ENCODE data around the gene ADARB1. TPM values are rescaled to one million over a fixed set of nuclear protein-coding genes. Genes with fewer than 3 reads are reported as not detected.

The ADARB1 gene
- total and polyA plus RNA-seq, 2 of the 8 experiments (the other 6 are each of a cell fraction or from before 2014, with no cell fraction given): 4.7 to 14.9 TPM

GRCh38 chr21:45166931-45167330, 92.6 kb downstream of the ADARB1 start:
- Histone ChIP-seq H3K56ac (replicated peaks; ENCODE audit: insufficient read length, low read depth, low read length) (no peak overlapping the region), H2AK5ac (ENCODE audit: low read depth, low read length) (no peak overlapping the region), H2BK5ac (ENCODE audit: low read depth, low read length) (no peak overlapping the region), H3K23me2 (ENCODE audit: low read depth, low read length) (no peaks in the 10 kb centered on the region), H4K5ac (ENCODE audit: insufficient read length, low read depth, low read length) (no peak overlapping the region), H2BK15ac (ENCODE audit: low read length) (no peak overlapping the region), H3K27me3 (replicated peaks in 1 of 4; ENCODE audit: control insufficient read depth in 3 of 4, extremely low read depth in 1 of 4, insufficient read depth in 3 of 4, low read length in 3 of 4) (no peaks in the 10 kb centered on the region), H3K27ac (ENCODE audit: low read depth, low read length) (no peak overlapping the region), H3K36me3 (ENCODE audit: control insufficient read depth in 2 of 4, insufficient read depth in 4 of 4, low read length in 3 of 4) (no peaks in the 10 kb centered on the region), H3K4ac (replicated peaks; ENCODE audit: insufficient read length, low read depth, low read length) (no peak overlapping the region), H3K79me2 (ENCODE audit: control insufficient read depth in 1 of 2, insufficient read depth in 2 of 2, low read length in 2 of 2) (no peaks in the 10 kb centered on the region), H4K91ac (replicated peaks; ENCODE audit: insufficient read length, low read length) (no peak overlapping the region), H2BK120ac (replicated peaks; ENCODE audit: low read depth, low read length) (no peak overlapping the region), H2BK12ac (ENCODE audit: low read depth, low read length) (no peak overlapping the region), H3K9me3 (ENCODE audit: insufficient read depth in 2 of 2, low read depth in 1 of 2, low read length in 1 of 2) (no peaks in the 10 kb centered on the region), H3K14ac (ENCODE audit: insufficient read length) (no peak overlapping the region), H3K4me2 (ENCODE audit: insufficient read depth in 1 of 2, low read depth in 2 of 2, low read length in 2 of 2) (no peak overlapping the region), H3K18ac (ENCODE audit: extremely low read depth, low read length) (no peak overlapping the region), H2BK20ac (ENCODE audit: low read length) (no peak overlapping the region), H2AFZ (ENCODE audit: low read length) (no peak overlapping the region), H3K4me1 (replicated peaks in 1 of 4; ENCODE audit: control insufficient read depth in 3 of 4, insufficient read depth in 4 of 4, low read length in 3 of 4) (no peaks in the 10 kb centered on the region), H3K9ac (replicated peaks in 1 of 4; ENCODE audit: extremely low read depth in 1 of 4, low read depth in 3 of 4, low read length in 3 of 4) (no peak overlapping the region), H3K79me1 (ENCODE audit: low read depth, low read length) (no peaks in the 10 kb centered on the region; the same call in 1 of the 2 replicates), H4K8ac (ENCODE audit: extremely low read depth, insufficient read depth, low read length) (no peak overlapping the region), H4K20me1 (replicated peaks in 1 of 2; ENCODE audit: control insufficient read depth in 1 of 2, insufficient read depth in 2 of 2, low read length in 2 of 2) (peaks cover 0 to 2% of the 10 kb centered on the region in 2 experiments), H3K4me3 (ENCODE audit: extremely low read depth in 1 of 4, insufficient read depth in 2 of 4, low read depth in 3 of 4, low read length in 4 of 4) (no peak overlapping the region), H3K23ac (ENCODE audit: insufficient read length) (no peak overlapping the region)
- ChIA-PET CTCF (ENCODE audit: partially characterized antibody) (interaction anchor here (11.5 kb wide), 1 partner anchor 28 kb away, joined by 107 read pairs; no protein-coding TSS in a partner anchor), POLR2A (ENCODE audit: partially characterized antibody) (no interaction called here)
- TF ChIP-seq BACH1 (IDR thresholded peaks at IDR 0.05; ENCODE audit: low read length): no peak
- TF ChIP-seq YY1 (IDR thresholded peaks at IDR 0.05; ENCODE audit: low read depth, low read length): no peak
- FAIRE-seq (no peak), DNase-seq (ENCODE audit: low read depth in 1 of 2, low spot score in 2 of 2) (no peak)
- 90% methylated on average over 5 of the region's 5 CpGs; no CpG with 5 or more reads in 1 of the 2 experiments for WGBS, 2 experiments (ENCODE audit: extremely low coverage in 1 of 2, insufficient coverage in 1 of 2, insufficient read length in 1 of 2, insufficient replicate concordance in 2 of 2, low coverage in 1 of 2, low lambda C conversion rate in 2 of 2, missing lambda C conversion rate in 1 of 2)

Data from H1 (cell line).